Measurements from ENCODE around the gene C10orf90. TPM values are rescaled to one million over a fixed set of nuclear protein-coding genes. Genes with fewer than 3 reads are reported as not detected.
A peak's percentile ranks its signal among the peaks of the same experiment; 100 is the strongest.

The C10orf90 gene
- total and polyA plus RNA-seq, 2 of the 8 experiments (the other 6 are each of a cell fraction or from before 2014, with no cell fraction given), result 0.21 TPM; not detected in 1

DNA sequence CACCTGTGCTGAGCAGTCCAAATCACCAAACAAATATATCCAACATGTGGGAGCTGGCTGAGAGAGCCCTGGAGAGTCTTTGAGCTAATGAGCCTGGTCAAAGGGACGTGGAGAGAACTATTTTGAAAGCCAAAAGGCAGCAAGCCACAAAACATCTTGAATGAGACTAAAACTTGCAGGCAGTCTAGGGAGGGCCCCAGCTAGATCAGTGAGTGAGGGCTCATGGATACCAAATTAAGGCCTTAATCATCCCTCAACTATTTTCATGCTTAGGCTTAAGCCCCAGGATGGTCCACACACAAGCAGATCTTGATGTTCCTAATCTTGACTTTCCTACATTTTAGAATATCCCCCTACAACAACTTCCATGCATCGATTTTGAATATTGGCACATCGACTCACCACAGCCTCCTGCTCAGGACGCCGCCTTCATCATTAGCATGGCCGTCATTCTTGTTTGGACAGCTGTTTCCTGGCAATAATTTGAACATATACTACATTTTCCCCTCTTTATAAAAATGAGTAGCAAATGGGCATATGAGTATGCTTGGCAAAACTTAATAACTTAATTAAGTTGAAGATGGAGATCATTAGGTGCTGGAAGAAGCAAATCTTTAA lies 195.3 kb downstream of the C10orf90 start:
- Histone ChIP-seq H3K36me3 (ENCODE audit: control insufficient read depth in 2 of 4, insufficient read depth in 4 of 4, low read length in 3 of 4) (no peaks in the 10 kb centered on the region), H2BK15ac (ENCODE audit: low read length) (no peak overlapping the region), H3K4me2 (ENCODE audit: insufficient read depth in 1 of 2, low read depth in 2 of 2, low read length in 2 of 2) (no peak overlapping the region), H2BK20ac (ENCODE audit: low read length) (no peak overlapping the region), H3K27ac (ENCODE audit: low read depth, low read length) (no peak overlapping the region), H2AFZ (ENCODE audit: low read length) (no peak overlapping the region), H3K14ac (ENCODE audit: insufficient read length) (no peak overlapping the region), H2BK12ac (ENCODE audit: low read depth, low read length) (no peak overlapping the region), H3K79me1 (ENCODE audit: low read depth, low read length) (no peaks in the 10 kb centered on the region), H3K79me2 (ENCODE audit: control insufficient read depth in 1 of 2, insufficient read depth in 2 of 2, low read length in 2 of 2) (no peaks in the 10 kb centered on the region), H3K4ac (replicated peaks; ENCODE audit: insufficient read length, low read depth, low read length) (no peak overlapping the region), H4K5ac (ENCODE audit: insufficient read length, low read depth, low read length) (no peak overlapping the region), H3K9ac (replicated peaks in 1 of 4; ENCODE audit: extremely low read depth in 1 of 4, low read depth in 3 of 4, low read length in 3 of 4) (no peak overlapping the region), H3K23me2 (ENCODE audit: low read depth, low read length) (no peaks in the 10 kb centered on the region), H4K20me1 (replicated peaks in 1 of 2; ENCODE audit: control insufficient read depth in 1 of 2, insufficient read depth in 2 of 2, low read length in 2 of 2) (no peaks in the 10 kb centered on the region), H4K8ac (ENCODE audit: extremely low read depth, insufficient read depth, low read length) (no peak overlapping the region; the same call in 1 of the 2 replicates), H3K4me3 (ENCODE audit: extremely low read depth in 1 of 4, insufficient read depth in 2 of 4, low read depth in 3 of 4, low read length in 4 of 4) (no peak overlapping the region), H3K23ac (ENCODE audit: insufficient read length) (no peak overlapping the region), H3K9me3 (ENCODE audit: insufficient read depth in 2 of 2, low read depth in 1 of 2, low read length in 1 of 2) (no peaks in the 10 kb centered on the region), H2BK120ac (replicated peaks; ENCODE audit: low read depth, low read length) (no peak overlapping the region), H3K4me1 (replicated peaks in 1 of 4; ENCODE audit: control insufficient read depth in 3 of 4, insufficient read depth in 4 of 4, low read length in 3 of 4) (0 out of 7 replicates have a peak, but pooled peaks cover 0 to 4% (median 0%) of the 10 kb centered on the region in 4 experiments), H3K18ac (ENCODE audit: extremely low read depth, low read length) (no peak overlapping the region), H2BK5ac (ENCODE audit: low read depth, low read length) (no peak overlapping the region), H4K91ac (replicated peaks; ENCODE audit: insufficient read length, low read length) (no peak overlapping the region), H2AK5ac (ENCODE audit: low read depth, low read length) (no peak overlapping the region), H3K56ac (replicated peaks; ENCODE audit: insufficient read length, low read depth, low read length) (no peak overlapping the region), H3K27me3 (replicated peaks in 1 of 4; ENCODE audit: control insufficient read depth in 3 of 4, extremely low read depth in 1 of 4, insufficient read depth in 3 of 4, low read length in 3 of 4) (no peaks in the 10 kb centered on the region)
- 87% methylated on average over 6 of the region's 6 CpGs; no CpG with 5 or more reads in 1 of the 2 experiments for WGBS, 2 experiments (ENCODE audit: extremely low coverage in 1 of 2, insufficient coverage in 1 of 2, insufficient read length in 1 of 2, insufficient replicate concordance in 2 of 2, low coverage in 1 of 2, low lambda C conversion rate in 2 of 2, missing lambda C conversion rate in 1 of 2)
- TF ChIP-seq SUZ12 (IDR thresholded peaks at IDR 0.05; ENCODE audit: low read length) (no peak), YY1 (IDR thresholded peaks at IDR 0.05; ENCODE audit: low read depth, low read length) (no peak)
- DNase-seq (ENCODE audit: low read depth in 1 of 2, low spot score in 2 of 2) (peak in 1 of 2 experiments; percentile 20), FAIRE-seq (no peak)
- ChIA-PET POLR2A (ENCODE audit: partially characterized antibody) (no interaction called here), CTCF (ENCODE audit: partially characterized antibody) (interaction anchor here (0.5 to 2.9 kb wide), 2 partner anchors 28 to 98 kb away, joined by 5 to 7 read pairs; no protein-coding TSS in a partner anchor)

Measured in H1 (cell line).